Body of pancreas (tissue), 4 donors: Measurements from ENCODE around the gene GNAI2. TPM values are rescaled to one million over a fixed set of nuclear protein-coding genes. Genes with fewer than 3 reads are reported as not detected.

Source experiments
- ATAC-seq: fragments of 150-250 bp; one replicate; pipeline ENCODE4 v1.9.1; 2016
- DNase-seq, 4 donors: peaks; one replicate each; pipeline ENCODE4 v3.0.0-alpha.2; 2019
- H3K27ac ChIP-seq, 4 donors: fragments of 200-600 bp; sonication (generic); 1 replicate in 3 of 4; 2 replicates in 1 of 4; pipeline versions ENCODE4 v1.5.1 to v1.6.1; 2016 to 2019; ENCODE audit warnings: mild to moderate bottlenecking in 1 of 4, mixed read lengths in 1 of 4, moderate library complexity in 1 of 4
- H3K27me3 ChIP-seq, 2 donors: fragments of 200-600 bp; sonication (generic); one replicate each; pipeline ENCODE4 v1.6.0; 2016; ENCODE audit warnings: mild to moderate bottlenecking in 1 of 2
- H3K36me3 ChIP-seq, 2 donors: fragments of 200-600 bp; sonication (generic); replicated peaks in 1 of 2; 2 replicates each; pipeline ENCODE4 v1.5.1; 2016; ENCODE audit warnings: low read depth in 2 of 2; ENCODE audit not compliant: insufficient read depth in 1 of 2
- H3K4me1 ChIP-seq: fragments of 200-600 bp; sonication (generic); one replicate; pipeline ENCODE4 v1.6.0; 2016
- H3K4me3 ChIP-seq, 2 donors: fragments of 200-600 bp; sonication (generic); 1 replicate in 1 of 2; 2 replicates in 1 of 2; pipeline ENCODE4 v1.5.1; 2016 to 2019
- H3K9me3 ChIP-seq, 3 donors: fragments of 200-600 bp; sonication (generic); 1 replicate in 2 of 3; 2 replicates in 1 of 3; pipeline ENCODE4 v1.5.1; 2016
- POLR2A ChIP-seq, 3 donors: fragments of 450-650 bp; IDR thresholded peaks; one replicate each; pipeline ENCODE4 v1.6.1; 2016; ENCODE audit warnings: antibody characterized with exemption in 3 of 3, mild to moderate bottlenecking in 2 of 3
- WGBS, 2 donors: methylation state at CpG; one replicate each; pipeline ENCODE4 v1.1.5; 2017; 5-methylcytosine and 5-hydroxymethylcytosine counted together
- intact Hi-C: fragments of 100-400 bp; cut with DNase I; formaldehyde crosslinking; loops from one replicate; pipeline ENCODE4 v1.15.1; 2023
- total RNA-seq, 2 donors: library from RNA; depleted of rRNA; stranded (reverse); fragments of >200 nt; gene quantifications; one replicate each; pipeline ENCODE4 v1.1.0, GENCODE V29; 2016
- TF ChIP-seq, protein P1 (sequence below), 7 experiments: fragments of 450-650 bp in 4 of 7; fragments of 200-600 bp in 3 of 7; sonication (generic) in 3 of 7; IDR thresholded peaks; one replicate each; pipeline ENCODE4 v1.5.1; 2016 to 2019; ENCODE audit warnings: antibody characterized with exemption in 7 of 7

Gene GNAI2
- total RNA-seq, 2 donors from 2014 or later: 46.2 to 53.7 TPM

DNA sequence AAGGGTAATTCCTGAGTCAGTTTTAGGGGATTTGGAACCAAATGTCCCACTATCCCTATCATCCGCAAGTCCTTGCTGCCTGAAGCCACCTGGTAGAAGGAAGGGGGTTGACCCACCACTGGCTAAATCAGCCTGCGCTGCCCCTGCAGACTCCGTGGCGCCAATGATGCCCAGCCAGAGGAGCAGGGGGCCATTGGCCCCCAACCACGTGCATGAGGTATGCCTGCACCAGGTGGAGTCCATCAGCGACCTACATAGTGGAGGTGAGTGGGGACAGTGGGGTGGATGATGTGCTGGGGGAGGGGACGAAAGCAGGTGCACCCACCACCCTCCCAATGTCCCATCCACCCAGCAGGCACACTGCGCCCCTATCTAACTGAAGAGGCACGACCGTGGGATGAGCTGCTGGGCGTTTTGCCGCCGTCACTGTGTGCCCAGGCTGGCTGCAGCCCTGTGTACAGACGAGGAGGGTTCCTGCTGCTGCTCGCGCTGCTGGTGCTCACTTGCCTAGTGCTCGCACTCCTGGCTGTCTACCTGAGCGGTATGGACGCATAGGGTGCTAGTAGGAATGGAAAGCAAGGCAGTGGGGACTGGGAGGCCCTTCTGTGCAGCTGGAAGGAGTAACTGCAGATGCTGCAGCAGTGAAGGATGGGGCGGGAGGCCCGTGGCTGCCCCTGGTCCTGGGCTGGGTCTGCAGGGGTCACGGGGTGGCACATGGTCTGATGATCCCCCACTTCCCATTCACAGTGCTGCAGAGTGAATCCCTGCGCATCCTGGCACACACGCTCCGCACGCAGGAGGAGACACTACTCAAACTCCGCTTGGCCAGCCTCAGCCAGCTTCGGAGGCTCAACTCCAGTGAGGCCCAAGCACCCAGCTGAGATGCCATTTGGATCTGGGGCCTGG is 50.6 kb downstream of the GNAI2 start:
- 85 to 90% methylated on average over 8 to 28 of the region's 28 CpGs for WGBS, 2 donors
- peaks cover 4 to 20% of the 10 kb centered on the region in 2 donors for H3K36me3 ChIP-seq
- H3K4me1 ChIP-seq: peaks cover 13% of the 10 kb centered on the region
- DNase-seq (no peak), ATAC-seq (no peak)
- no peaks in the 10 kb centered on the region for H3K27me3 ChIP-seq
- H3K9me3 ChIP-seq: no peaks in the 10 kb centered on the region
- H3K27ac ChIP-seq: no peak overlapping the region
- H3K4me3 ChIP-seq: no peak overlapping the region
- no peak for TF ChIP-seq POLR2A (IDR thresholded peaks at IDR 0.05)
- TF ChIP-seq, protein P1, sequence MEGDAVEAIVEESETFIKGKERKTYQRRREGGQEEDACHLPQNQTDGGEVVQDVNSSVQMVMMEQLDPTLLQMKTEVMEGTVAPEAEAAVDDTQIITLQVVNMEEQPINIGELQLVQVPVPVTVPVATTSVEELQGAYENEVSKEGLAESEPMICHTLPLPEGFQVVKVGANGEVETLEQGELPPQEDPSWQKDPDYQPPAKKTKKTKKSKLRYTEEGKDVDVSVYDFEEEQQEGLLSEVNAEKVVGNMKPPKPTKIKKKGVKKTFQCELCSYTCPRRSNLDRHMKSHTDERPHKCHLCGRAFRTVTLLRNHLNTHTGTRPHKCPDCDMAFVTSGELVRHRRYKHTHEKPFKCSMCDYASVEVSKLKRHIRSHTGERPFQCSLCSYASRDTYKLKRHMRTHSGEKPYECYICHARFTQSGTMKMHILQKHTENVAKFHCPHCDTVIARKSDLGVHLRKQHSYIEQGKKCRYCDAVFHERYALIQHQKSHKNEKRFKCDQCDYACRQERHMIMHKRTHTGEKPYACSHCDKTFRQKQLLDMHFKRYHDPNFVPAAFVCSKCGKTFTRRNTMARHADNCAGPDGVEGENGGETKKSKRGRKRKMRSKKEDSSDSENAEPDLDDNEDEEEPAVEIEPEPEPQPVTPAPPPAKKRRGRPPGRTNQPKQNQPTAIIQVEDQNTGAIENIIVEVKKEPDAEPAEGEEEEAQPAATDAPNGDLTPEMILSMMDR (IDR thresholded peaks at IDR 0.05): no peak
- intact Hi-C loops: no loop called here

DNA sequence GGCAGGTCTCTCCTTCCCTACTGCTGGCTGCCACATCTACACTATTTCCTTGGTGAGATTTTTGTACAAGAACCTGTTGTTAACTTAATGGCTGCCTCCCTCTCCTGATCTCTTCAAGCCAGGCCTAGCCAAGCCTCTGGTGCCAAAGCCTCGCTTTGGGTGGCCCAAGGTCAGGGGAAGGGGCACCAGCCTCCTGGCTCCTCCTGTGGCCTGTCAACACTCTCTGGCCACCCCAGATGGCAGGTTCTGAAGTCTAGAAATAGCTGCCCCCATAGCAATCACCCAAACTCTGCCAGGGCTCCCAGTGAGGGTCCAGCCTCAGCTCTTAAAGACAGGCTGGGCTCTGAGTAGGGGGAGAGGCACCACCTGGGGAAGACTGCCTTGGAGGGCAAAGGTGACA is 51.3 kb downstream of the GNAI2 start:
- DNase-seq (no peak), ATAC-seq (no peak)
- H3K4me3 ChIP-seq: no peak overlapping the region
- H3K27me3 ChIP-seq: no peaks in the 10 kb centered on the region
- TF ChIP-seq, protein P1 (IDR thresholded peaks at IDR 0.05): no peak
- TF ChIP-seq POLR2A (IDR thresholded peaks at IDR 0.05): no peak
- 50% methylated on average over 1 of the region's 1 CpG; no CpG with 5 or more reads in 1 of the 2 donors for WGBS, 2 donors
- H3K9me3 ChIP-seq: no peaks in the 10 kb centered on the region
- peaks cover 4 to 20% of the 10 kb centered on the region in 2 donors for H3K36me3 ChIP-seq
- intact Hi-C loops: no loop called here
- H3K27ac ChIP-seq: no peak overlapping the region
- peaks cover 13% of the 10 kb centered on the region for H3K4me1 ChIP-seq

DNA sequence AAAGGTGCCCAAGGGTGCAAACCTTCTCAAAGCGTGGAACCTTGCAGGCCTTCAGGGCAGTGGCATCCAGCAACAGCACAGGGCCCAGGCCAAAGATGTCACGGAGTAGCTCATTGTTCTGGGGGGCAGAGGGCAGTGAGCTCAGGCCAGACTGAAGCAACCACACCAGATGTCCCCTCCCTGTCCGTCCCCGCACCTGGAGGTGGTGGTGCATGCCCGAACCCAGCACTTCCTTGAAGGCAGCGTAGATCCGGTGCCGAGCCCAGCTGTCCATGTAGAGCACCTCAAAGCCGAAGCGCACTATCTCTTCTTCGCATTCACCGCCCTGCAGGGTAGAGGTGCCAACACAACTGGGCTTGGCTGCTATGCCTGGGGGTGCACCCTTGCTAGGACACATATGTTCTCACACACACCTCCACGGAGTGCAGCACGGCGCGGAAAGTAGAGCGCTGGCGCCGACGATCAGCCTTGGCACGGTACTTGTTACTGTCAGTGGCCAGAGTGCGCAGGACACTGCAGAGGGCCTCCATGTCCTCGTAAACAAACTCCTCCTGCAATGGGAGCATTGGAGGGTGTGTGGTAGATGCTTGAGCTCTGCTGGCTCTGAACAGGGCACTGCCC is 52.5 kb downstream of the GNAI2 start:
- Histone ChIP-seq H3K27me3 (no peaks in the 10 kb centered on the region), H3K4me3 (no peak overlapping the region), H3K36me3 (peaks cover 4 to 20% of the 10 kb centered on the region in 2 donors), H3K4me1 (peaks cover 24% of the 10 kb centered on the region), H3K27ac (no peak overlapping the region), H3K9me3 (no peaks in the 10 kb centered on the region)
- no peak for TF ChIP-seq POLR2A (IDR thresholded peaks at IDR 0.05)
- TF ChIP-seq, protein P1 (IDR thresholded peaks at IDR 0.05): no peak
- 88 to 93% methylated on average over 3 to 23 of the region's 23 CpGs for WGBS, 2 donors
- intact Hi-C loops: no loop called here
- DNase-seq (peak in 1 of 4 donors; percentile 6), ATAC-seq (no peak)

DNA sequence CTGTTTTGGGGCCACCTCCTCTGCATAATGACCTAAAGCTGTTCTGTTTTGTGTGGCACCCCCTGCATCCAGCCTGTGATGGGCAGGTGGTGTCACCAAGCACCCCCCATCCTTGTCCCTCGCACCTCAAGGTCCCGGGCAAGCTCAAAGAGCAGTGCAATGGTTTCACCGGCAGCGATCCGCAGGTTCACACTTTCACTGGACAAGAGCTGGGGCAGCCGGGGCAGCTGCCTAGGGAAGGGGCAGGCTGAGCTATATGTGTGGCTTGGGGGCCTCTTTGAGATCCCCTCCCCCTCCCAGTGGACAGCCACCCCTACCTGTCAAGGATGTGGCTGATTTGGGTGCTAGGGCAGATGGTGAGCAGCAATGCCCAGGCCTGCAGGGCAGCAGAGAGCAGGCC is 53.1 kb downstream of the GNAI2 start:
- intact Hi-C loops: no loop called here
- H3K9me3 ChIP-seq: no peaks in the 10 kb centered on the region
- H3K27ac ChIP-seq: no peak overlapping the region
- peaks cover 26% of the 10 kb centered on the region for H3K4me1 ChIP-seq
- no peak for DNase-seq
- no peak overlapping the region for H3K4me3 ChIP-seq
- H3K27me3 ChIP-seq: no peaks in the 10 kb centered on the region
- WGBS, 2 donors: 90 to 92% methylated on average over 2 to 5 of the region's 6 CpGs
- H3K36me3 ChIP-seq: peaks cover 4 to 20% of the 10 kb centered on the region in 2 donors
- ATAC-seq: no peak
- TF ChIP-seq POLR2A (IDR thresholded peaks at IDR 0.05): no peak
- TF ChIP-seq, protein P1 (IDR thresholded peaks at IDR 0.05): no peak
